HG03139 (cell line): ENCODE data around the gene NEFH.
A peak's percentile ranks its signal among the peaks of the same experiment; 100 is the strongest.

Experiments
- ATAC-seq: cut with Tn5 transposase; IDR thresholded peaks from one replicate; pipeline ENCODE4 v1.9.1; 2021; ENCODE audit not compliant: unreplicated experiment

The NEFH gene

GRCh38 chr22:29459773-29460172 is 20.2 kb upstream of the NEFH start:
- no peak for ATAC-seq

DNA sequence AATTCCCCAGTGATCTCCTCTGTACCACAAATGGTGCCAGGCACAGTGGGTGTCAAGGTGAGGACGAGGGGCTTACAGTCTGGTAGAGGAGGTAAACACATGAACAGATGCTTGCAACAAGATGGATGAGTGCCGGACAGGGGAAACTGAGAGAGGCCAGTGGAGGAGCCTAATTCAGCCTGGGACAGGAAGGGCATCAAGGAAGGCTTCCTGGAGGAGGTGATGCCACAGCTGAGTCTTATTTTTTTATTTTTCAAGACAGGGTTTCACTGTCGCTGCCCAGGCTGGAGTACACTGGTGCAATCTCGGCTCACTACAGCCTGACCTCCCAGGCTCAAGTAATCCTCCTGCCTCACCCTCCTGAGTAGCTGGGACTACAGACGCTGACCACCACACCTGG is 18.8 kb upstream of the NEFH start:
- ATAC-seq = no peak

DNA sequence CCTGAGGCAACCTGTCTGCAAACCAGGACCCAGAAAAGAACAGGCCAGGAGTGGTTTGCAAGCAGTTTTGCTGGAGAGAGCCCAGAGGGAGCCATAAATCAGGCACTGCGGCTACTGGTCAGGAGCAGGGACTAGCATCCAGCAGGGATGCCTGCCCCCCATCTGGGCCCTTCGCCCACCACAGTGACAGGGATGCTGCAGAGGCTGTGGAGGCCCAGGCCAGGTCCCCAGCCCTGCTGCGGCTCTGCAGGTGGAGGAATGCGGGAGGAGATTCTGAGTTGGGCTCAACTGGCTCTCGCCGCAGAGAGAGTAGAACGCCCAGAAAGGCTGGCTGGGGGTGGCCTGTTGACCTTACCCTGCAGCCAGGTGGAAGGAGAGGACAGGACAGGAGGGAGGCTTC is 16.4 kb upstream of the NEFH start:
- no peak for ATAC-seq

DNA sequence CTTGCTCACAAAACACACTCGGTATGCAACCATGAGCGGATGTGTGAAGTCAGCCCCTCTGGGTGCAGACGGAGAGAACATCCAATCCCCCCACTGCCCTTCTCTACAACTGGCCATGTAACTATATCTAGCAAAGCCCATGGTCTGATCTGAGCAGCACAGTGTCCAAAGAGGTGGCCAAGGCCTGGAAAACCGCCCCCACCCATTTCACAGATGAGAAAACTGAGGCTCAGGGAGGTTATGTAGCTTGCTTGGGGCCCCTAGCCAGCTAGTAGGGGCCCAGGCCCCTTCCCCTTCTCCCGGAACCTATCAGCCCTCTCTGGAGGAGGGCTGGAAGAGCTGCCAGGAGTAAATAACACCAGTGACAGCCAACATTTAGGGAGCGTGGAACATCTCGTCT is 15.4 kb upstream of the NEFH start:
- no peak for ATAC-seq

- ATAC-seq = no peak
These were observed 10.3 kb upstream of the NEFH start for GRCh38 chr22:29469755-29470154.

GRCh38 chr22:29470159-29470855 is 9.7 kb upstream of the NEFH start:
- ATAC-seq = no peak

DNA sequence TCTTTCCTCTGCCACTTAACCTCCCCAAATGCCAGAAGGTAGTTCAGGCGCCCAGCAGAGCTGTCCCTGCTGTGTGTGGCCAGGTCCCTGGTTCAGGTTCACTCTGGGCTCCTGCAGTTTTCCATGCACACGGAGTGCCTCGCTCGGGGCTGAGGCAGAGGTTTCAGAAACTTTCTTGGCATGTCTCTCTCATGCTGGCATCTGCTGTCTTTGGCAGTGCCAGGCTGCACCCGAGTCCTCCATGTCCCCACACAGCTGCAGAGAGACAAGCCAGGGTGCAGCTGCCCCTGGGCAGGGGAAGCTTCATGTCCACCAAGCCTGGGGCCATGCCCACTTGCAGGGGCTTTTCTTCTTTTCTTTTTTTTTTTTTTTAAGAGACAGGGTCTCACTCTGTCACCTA is 7.0 kb upstream of the NEFH start:
- ATAC-seq = no peak

- peak; percentile 69 for ATAC-seq
These were observed 4.5 kb upstream of the NEFH start for GRCh38 chr22:29475550-29475949.

DNA sequence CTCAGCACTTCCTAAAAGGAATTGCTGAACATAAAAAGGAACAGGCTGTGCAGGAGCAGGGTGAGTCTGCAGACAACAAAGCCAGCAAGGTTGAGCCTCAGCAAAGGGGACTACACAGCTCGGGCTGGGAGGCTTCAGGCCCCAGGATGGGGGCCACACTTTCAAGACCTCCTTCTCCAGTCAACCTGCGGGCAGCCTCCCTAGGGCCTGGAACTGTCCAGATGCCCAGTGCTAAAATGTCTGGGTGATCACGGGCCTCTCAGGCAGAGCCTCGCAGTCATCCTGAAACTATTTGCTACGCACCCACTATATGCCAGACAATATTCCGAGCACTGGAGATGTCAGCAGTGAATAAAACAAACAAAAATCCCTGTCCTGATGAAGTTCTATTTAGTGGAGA is 3.9 kb upstream of the NEFH start:
- no peak for ATAC-seq

GRCh38 chr22:29477723-29478318 is 2.2 kb upstream of the NEFH start:
- no peak for ATAC-seq

GRCh38 chr22:29478326-29479276 is 1.4 kb upstream of the NEFH start:
- ATAC-seq = no peak

GRCh38 chr22:29480262-29480511 is 169 bp downstream of the NEFH start:
- ATAC-seq = no peak

DNA sequence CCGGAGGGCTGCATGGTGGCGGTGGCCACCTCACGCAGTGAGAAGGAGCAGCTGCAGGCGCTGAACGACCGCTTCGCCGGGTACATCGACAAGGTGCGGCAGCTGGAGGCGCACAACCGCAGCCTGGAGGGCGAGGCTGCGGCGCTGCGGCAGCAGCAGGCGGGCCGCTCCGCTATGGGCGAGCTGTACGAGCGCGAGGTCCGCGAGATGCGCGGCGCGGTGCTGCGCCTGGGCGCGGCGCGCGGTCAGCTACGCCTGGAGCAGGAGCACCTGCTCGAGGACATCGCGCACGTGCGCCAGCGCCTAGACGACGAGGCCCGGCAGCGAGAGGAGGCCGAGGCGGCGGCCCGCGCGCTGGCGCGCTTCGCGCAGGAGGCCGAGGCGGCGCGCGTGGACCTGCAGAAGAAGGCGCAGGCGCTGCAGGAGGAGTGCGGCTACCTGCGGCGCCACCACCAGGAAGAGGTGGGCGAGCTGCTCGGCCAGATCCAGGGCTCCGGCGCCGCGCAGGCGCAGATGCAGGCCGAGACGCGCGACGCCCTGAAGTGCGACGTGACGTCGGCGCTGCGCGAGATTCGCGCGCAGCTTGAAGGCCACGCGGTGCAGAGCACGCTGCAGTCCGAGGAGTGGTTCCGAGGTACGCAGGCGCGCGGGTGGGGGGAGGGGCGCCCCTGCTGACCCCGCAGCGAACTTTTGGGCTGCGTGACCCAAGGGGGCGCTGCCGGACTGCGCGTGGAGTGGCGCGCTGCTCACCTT is 670 bp downstream of the NEFH start:
- ATAC-seq = no peak

GRCh38 chr22:29481265-29482000 is 1.4 kb downstream of the NEFH start:
- ATAC-seq = no peak

DNA sequence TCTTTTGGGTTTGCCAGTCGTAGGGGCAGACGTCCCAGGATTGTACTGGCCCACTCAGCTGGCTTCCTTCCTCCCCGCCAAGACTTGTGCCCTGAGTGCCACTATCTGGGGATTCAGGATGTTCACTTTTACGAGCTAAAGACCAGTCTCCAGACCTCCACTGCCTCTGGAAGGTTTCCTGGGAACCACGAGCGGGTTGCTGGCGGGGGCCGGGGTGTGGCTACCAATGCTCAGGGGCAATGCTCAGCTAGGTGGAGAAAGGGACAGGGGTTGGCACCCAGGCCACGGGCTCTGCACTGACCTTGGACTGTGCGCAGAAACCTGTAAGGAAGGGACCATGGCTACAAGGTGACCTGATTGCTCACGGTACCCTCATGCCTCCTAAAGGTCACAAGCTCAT is 2.2 kb downstream of the NEFH start:
- ATAC-seq = no peak

DNA sequence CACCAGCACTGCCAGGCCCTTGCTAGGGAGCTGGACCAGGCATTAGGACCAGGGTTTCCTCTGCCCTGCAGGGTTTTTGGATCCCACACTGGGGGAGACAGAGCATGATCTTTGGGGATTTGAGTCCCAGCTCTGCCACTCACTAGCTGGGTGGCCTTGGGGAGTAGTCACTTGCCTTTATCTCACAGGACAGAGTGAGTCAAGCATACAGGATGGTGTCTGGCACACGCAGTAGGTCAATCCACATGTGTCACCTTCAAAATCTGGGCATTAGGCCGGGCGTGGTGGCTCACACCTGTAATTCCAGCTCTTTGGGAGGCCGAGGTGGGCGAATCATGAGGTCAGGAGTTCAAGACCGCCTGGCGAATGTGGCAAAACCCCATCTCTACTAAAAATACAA is 2.7 kb downstream of the NEFH start:
- no peak for ATAC-seq

DNA sequence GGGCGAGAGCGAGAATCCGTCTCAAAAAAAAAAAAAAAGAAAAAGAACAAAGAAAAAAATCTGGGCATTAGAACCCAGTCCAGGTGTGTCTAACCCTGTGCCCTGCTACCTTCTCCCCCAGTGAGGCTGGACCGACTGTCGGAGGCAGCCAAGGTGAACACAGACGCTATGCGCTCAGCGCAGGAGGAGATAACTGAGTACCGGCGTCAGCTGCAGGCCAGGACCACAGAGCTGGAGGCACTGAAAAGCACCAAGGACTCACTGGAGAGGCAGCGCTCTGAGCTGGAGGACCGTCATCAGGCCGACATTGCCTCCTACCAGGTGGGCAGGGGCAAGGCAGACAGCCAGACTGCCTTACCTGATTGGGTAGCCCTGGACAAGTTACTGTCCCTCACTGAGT is 3.2 kb downstream of the NEFH start:
- no peak for ATAC-seq

- no peak for ATAC-seq
These were observed 4.6 kb downstream of the NEFH start for GRCh38 chr22:29484642-29485041.

GRCh38 chr22:29485448-29485847 is 5.4 kb downstream of the NEFH start:
- no peak for ATAC-seq

- ATAC-seq = no peak
These were observed 7.5 kb downstream of the NEFH start for GRCh38 chr22:29487426-29487986.
